Astrocyte of the cerebellum (primary cell): ENCODE data around the gene DSP.

Experiments used
- DNase-seq: peaks from one replicate; pipeline ENCODE4 v3.0.0-alpha.2; 2011; ENCODE audit warnings: low read depth
- H3K4me3 ChIP-seq: 2 replicates; pipeline ENCODE4 v1.5.1; 2011; ENCODE audit warnings: mild to moderate bottlenecking, low read depth, low read length, moderate library complexity
- in situ Hi-C: cut with HindIII; loops from 2 replicates; pipeline ENCODE4 v1.10.0; 2017; ENCODE audit warnings: low sequenced_read_pairs
- TF ChIP-seq, protein P1 (sequence below): IDR thresholded peaks from 2 replicates; pipeline ENCODE4 v1.5.1; 2012; ENCODE audit warnings: low read length, low read depth, moderate library complexity, mild to moderate bottlenecking; ENCODE audit errors: missing control alignments

DSP gene

DNA sequence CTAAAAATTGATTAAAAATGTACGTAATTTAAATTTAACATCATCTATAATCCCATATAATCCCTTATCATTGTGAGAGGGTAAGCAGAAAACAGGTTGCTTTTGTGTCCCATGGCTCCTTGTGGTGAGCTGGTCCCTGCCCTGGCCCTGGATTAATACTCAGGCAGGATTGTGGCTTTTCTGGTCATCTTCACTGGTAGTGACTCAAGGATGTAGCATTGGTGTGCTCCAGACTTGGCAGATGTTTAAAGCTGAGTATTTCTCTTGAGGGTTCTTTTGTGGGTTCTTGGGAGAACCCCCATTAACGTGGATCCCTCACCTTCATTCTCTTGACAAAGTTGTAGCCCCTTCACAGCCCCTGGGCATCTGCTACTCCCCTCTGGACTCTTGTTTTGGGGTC is 87.8 kb downstream of the DSP start:
- DNase-seq = no peak

DNA sequence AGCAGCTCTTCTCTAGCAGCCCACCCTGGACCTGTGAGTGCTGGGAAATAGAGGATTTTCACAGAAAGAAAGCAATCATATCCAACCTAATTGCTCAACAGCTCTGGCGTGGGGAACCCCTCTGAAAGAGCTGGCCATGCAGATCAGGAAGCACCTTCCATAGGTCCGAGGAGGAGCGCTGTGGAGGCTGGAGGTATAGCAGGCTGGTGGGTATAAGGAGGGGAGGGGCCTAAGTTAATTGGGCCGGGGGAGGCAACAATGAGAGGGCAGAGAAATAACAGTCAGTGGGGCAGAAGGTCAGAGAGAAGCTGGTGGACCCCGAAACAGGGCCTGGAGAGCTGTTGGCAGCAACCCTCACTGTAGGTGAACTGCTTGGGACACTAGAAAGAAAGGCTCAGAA is 89.3 kb downstream of the DSP start:
- in situ Hi-C loops = no loop called here
- TF ChIP-seq, protein P1, sequence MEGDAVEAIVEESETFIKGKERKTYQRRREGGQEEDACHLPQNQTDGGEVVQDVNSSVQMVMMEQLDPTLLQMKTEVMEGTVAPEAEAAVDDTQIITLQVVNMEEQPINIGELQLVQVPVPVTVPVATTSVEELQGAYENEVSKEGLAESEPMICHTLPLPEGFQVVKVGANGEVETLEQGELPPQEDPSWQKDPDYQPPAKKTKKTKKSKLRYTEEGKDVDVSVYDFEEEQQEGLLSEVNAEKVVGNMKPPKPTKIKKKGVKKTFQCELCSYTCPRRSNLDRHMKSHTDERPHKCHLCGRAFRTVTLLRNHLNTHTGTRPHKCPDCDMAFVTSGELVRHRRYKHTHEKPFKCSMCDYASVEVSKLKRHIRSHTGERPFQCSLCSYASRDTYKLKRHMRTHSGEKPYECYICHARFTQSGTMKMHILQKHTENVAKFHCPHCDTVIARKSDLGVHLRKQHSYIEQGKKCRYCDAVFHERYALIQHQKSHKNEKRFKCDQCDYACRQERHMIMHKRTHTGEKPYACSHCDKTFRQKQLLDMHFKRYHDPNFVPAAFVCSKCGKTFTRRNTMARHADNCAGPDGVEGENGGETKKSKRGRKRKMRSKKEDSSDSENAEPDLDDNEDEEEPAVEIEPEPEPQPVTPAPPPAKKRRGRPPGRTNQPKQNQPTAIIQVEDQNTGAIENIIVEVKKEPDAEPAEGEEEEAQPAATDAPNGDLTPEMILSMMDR = no peak
- no peak for DNase-seq
- H3K4me3 ChIP-seq = no peak overlapping the region

More for the DNA sequence above, 87.8 kb downstream of the DSP start:
- TF ChIP-seq, protein P1 = no peak
- no peak overlapping the region for H3K4me3 ChIP-seq
- in situ Hi-C loops = no loop called here

DNA sequence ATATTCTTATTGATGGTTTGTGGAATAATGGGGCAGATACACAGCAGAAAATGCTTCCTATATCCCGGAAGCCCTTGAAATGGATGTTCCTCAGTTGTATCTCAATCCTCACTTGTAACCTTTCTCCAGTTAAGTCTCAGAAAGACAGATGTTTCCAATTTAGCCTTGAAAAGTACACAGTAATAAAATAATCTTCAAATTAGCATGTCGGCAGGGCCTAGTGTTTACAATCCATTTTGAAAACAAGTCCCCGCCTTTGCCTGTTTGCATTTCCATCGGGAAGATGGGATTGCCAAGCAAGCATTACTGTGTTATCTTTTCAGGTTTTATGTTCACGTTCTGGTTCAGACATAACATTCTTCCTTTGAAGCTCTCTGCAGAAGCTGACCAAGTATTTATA is 90.0 kb downstream of the DSP start:
- TF ChIP-seq, protein P1 = no peak
- DNase-seq = no peak
- no peak overlapping the region for H3K4me3 ChIP-seq
- in situ Hi-C loops = no loop called here

DNA sequence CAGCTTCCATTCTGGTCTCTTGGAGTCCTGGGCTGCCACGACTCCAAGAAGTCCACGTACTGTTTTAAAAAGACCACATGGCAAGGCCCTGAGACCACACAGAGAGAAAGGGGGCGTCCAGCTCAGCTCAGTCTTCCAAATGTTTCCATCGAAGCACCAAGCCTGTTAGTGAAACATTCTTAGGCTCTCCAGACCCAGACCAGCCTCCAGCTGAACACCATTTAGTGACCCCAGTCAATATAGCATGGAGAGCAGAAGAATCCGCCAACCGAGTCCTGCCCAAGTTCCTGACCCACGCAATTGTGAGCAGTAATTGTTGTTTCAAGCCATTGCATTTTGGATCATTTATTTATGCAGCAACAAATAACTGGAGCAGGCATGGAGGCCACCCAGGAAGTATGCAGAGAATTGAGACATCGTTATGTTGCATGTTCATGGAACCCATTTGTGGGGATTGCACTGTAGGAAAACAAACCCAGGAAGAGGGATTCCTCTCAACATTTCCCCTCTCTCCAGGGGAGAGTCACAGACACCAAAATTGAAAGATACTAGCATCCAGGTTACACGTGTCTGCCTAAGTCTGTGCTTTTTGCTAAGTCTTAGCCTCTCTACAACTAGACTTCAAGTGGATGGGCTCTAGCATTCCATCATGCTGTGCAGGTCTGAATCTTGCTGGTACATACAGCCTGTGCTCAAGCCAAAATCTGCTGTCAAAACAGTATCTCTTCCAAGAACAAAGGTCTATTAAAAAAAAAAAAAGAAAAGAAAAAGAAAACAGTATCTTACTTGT is 91.2 kb downstream of the DSP start:
- in situ Hi-C loops = no loop called here
- no peak overlapping the region for H3K4me3 ChIP-seq
- DNase-seq = no peak
- TF ChIP-seq, protein P1 = no peak

DNA sequence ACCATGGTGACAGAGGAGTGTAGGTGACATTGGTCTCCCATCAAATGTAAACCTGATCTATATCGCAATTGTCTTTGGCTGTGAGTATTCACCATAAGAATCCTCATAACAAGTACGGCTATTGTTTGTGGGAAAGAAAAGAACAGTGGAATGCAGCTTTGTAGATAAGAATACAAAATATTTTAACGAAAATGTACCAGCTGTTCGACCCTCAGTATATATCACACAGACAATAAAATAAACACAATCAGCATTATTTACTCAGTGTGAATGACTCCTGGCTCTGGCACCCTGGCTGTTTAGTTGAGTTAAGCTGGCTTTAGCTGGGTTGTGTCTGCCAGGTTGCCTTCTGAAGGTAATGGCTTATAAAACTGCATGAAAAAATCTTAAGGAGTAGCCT is 91.9 kb downstream of the DSP start:
- in situ Hi-C loops = no loop called here
- TF ChIP-seq, protein P1 = no peak
- H3K4me3 ChIP-seq = no peak overlapping the region
- no peak for DNase-seq

DNA sequence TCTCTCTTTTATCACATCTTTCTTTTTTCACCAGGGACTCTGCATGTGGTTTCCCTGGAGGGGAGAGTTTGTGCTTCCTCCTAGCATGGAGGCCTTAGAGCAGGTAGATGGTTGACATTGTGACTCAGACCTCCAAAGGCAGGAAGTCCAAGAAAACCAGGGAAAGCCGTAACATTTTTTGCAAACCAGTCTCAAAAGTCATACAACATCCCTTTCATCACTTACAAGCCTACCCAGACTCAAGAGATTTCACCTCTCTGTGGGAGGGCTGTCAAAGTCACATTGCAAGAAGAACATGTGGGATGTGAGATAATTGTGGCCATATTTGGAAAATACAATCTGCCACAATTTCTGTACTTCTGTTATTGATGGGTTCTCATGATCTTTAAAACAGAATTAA is 94.7 kb downstream of the DSP start:
- DNase-seq = no peak
- in situ Hi-C loops = no loop called here
- TF ChIP-seq, protein P1 = no peak
- H3K4me3 ChIP-seq = no peak overlapping the region
